Upper lobe of right lung (tissue), 1 donor: ENCODE data around the gene SLC5A9. TPM values are rescaled to one million over a fixed set of nuclear protein-coding genes. Genes with fewer than 3 reads are reported as not detected.

ENCODE experiments used
- ATAC-seq: fragments of 200-7000 bp; cut with Tn5 transposase; one replicate; pipeline ENCODE4 v1.9.1; 2020; ENCODE audit warnings: mild to moderate bottlenecking, moderate library complexity
- DNase-seq: peaks from one replicate; pipeline ENCODE4 v3.0.0-alpha.2; 2020
- H3K27ac ChIP-seq: fragments of 200-600 bp; one replicate; pipeline ENCODE4 v1.8.0; 2022
- H3K27me3 ChIP-seq: fragments of 200-600 bp; one replicate; pipeline ENCODE4 v1.8.0; 2022; ENCODE audit warnings: mild to moderate bottlenecking
- H3K36me3 ChIP-seq: fragments of 200-600 bp; one replicate; pipeline ENCODE4 v1.8.0; 2022
- H3K4me1 ChIP-seq: fragments of 200-600 bp; one replicate; pipeline ENCODE4 v1.8.0; 2022
- H3K4me3 ChIP-seq: fragments of 200-600 bp; one replicate; pipeline ENCODE4 v1.8.0; 2022; ENCODE audit warnings: mild to moderate bottlenecking
- H3K9me3 ChIP-seq: fragments of 200-600 bp; one replicate; pipeline ENCODE4 v1.8.0; 2022
- CTCF ChIP-seq: fragments of 200-600 bp; IDR thresholded peaks from one replicate; pipeline ENCODE4 v1.8.0; 2022; ENCODE audit warnings: antibody characterized with exemption
- intact Hi-C: fragments of 100-400 bp; cut with DNase I; formaldehyde crosslinking; loops from one replicate; pipeline ENCODE4 v1.11.0; 2022
- total RNA-seq: library from RNA; stranded (reverse); fragmentation: NEBNext Ultra II Directional; extraction: Animal tissue kit (Norgen Biotek cat#: 25700); gene quantifications from one replicate; pipeline ENCODE4 v1.2.1, GENCODE V29; 2021
- donor health status: DM: no; HTN: yes; CAD: no; lungs with severe emphysema.

Gene SLC5A9
- total RNA-seq, 1 donor from 2014 or later = 4.7 TPM

GRCh38 chr1:48200166-48200900 is 22.2 kb upstream of the SLC5A9 start:
- no peaks in the 10 kb centered on the region for H3K36me3 ChIP-seq
- DNase-seq = no peak
- intact Hi-C loops = loop anchor here (10.0 kb wide), 1 partner anchor 96 kb away; no protein-coding TSS in a partner anchor

GRCh38 chr1:48202030-48202752 is 20.3 kb upstream of the SLC5A9 start:
- Histone ChIP-seq H3K9me3 (no peaks in the 10 kb centered on the region), H3K36me3 (no peaks in the 10 kb centered on the region), H3K27ac (no peak overlapping the region), H3K27me3 (no peaks in the 10 kb centered on the region), H3K4me3 (no peak overlapping the region), H3K4me1 (no peaks in the 10 kb centered on the region)
- DNase-seq (no peak), ATAC-seq (peak; percentile 89)
- intact Hi-C loops = loop anchor here (10.0 kb wide), 1 partner anchor 97 kb away; no protein-coding TSS in a partner anchor
- TF ChIP-seq CTCF = peak; percentile 91

More at GRCh38 chr1:48200166-48200900, 22.2 kb upstream of the SLC5A9 start:
- no peak for TF ChIP-seq CTCF
- H3K4me1 ChIP-seq = no peaks in the 10 kb centered on the region
- no peaks in the 10 kb centered on the region for H3K9me3 ChIP-seq
- H3K27ac ChIP-seq = no peak overlapping the region
- H3K4me3 ChIP-seq = no peak overlapping the region
- no peak for ATAC-seq
- no peaks in the 10 kb centered on the region for H3K27me3 ChIP-seq

GRCh38 chr1:48203287-48203900 is 19.1 kb upstream of the SLC5A9 start:
- H3K36me3 ChIP-seq = no peaks in the 10 kb centered on the region
- DNase-seq = no peak
- intact Hi-C loops = loop anchor here (10.0 kb wide), 1 partner anchor 99 kb away; no protein-coding TSS in a partner anchor

GRCh38 chr1:48205522-48205921 is 17.0 kb upstream of the SLC5A9 start:
- H3K27ac ChIP-seq = no peak overlapping the region
- no peaks in the 10 kb centered on the region for H3K9me3 ChIP-seq
- ATAC-seq = no peak
- DNase-seq = no peak
- intact Hi-C loops = loop anchor here (10.0 kb wide), 1 partner anchor 101 kb away; no protein-coding TSS in a partner anchor
- no peaks in the 10 kb centered on the region for H3K4me1 ChIP-seq
- TF ChIP-seq CTCF = no peak
- no peaks in the 10 kb centered on the region for H3K27me3 ChIP-seq
- H3K36me3 ChIP-seq = no peaks in the 10 kb centered on the region
- no peak overlapping the region for H3K4me3 ChIP-seq

More at GRCh38 chr1:48203287-48203900, 19.1 kb upstream of the SLC5A9 start:
- Histone ChIP-seq H3K9me3 (no peaks in the 10 kb centered on the region), H3K4me1 (no peaks in the 10 kb centered on the region), H3K4me3 (no peak overlapping the region), H3K27ac (no peak overlapping the region), H3K27me3 (no peaks in the 10 kb centered on the region)
- peak; percentile 67 for TF ChIP-seq CTCF
- peak; percentile 70 for ATAC-seq

GRCh38 chr1:48206371-48206770 is 16.1 kb upstream of the SLC5A9 start:
- Histone ChIP-seq H3K9me3 (no peaks in the 10 kb centered on the region), H3K36me3 (no peaks in the 10 kb centered on the region), H3K27ac (no peak overlapping the region), H3K27me3 (no peaks in the 10 kb centered on the region), H3K4me3 (no peak overlapping the region), H3K4me1 (no peaks in the 10 kb centered on the region)
- ATAC-seq = no peak
- no peak for DNase-seq
- no peak for TF ChIP-seq CTCF
- intact Hi-C loops = loop anchor here (10.0 kb wide), 1 partner anchor 102 kb away; no protein-coding TSS in a partner anchor
